ENCODE data around the gene OXLD1. TPM values are rescaled to one million over a fixed set of nuclear protein-coding genes. Genes with fewer than 3 reads are reported as not detected.

Gene OXLD1
- polyA plus RNA-seq, 1 of the 3 experiments (the other 2 are of a cell fraction), result 103 TPM

- TF ChIP-seq TAF1 (IDR thresholded peaks at IDR 0.05; ENCODE audit: borderline replicate concordance, low read depth, low read length) (peak; percentile 17; the same call in 1 of the 2 replicates), PBX3 (IDR thresholded peaks at IDR 0.05) (no peak)
- H3K9me2 ChIP-seq, result no peaks in the 10 kb centered on the region
- H3K4me1 ChIP-seq (ENCODE audit: control insufficient read depth in 1 of 2, insufficient read depth in 2 of 2, low read depth in 1 of 2, low read length in 1 of 2), result peaks cover 19 to 21% of the 10 kb centered on the region in 2 experiments; a peak in 3 of 4 replicates
- peaks cover 96% of the 10 kb centered on the region for H3K79me2 ChIP-seq (ENCODE audit: insufficient read depth)
- ChIA-PET CTCF (interaction anchor here (0.8 to 2.4 kb wide), 5 partner anchors 9 to 25 kb away, joined by 3 to 12 read pairs (median 5); no protein-coding TSS in a partner anchor), POLR2A (interaction anchor here (1.1 to 2.8 kb wide), 2 partner anchors 18 to 20 kb away, joined by 4 to 33 read pairs; partner anchors contain the start of gene MRPL12)
- peaks cover 18% of the 10 kb centered on the region for H3F3A ChIP-seq (replicated peaks; ENCODE audit: insufficient read depth)
- 11% methylated on average over 10 of the region's 12 CpGs for WGBS (ENCODE audit: low lambda C conversion rate)
- peak; percentile 28 for DNase-seq
- H3K9me3 ChIP-seq, result no peaks in the 10 kb centered on the region
- H3K4me2 ChIP-seq, result peak overlapping the region; percentile 100
- H2AFZ ChIP-seq (ENCODE audit: low read depth), result no peak overlapping the region
- peak overlapping the region in 1 of 2 experiments; percentile 91; a peak in 2 of 4 replicates for H3K27ac ChIP-seq (ENCODE audit: low read depth in 2 of 2, low read length in 1 of 2)
- peaks cover 57% of the 10 kb centered on the region for H4K20me1 ChIP-seq (ENCODE audit: insufficient read depth)
- peak overlapping the region; percentile 98 for H3K9ac ChIP-seq
- peak overlapping the region; percentile 94 to 99 for H3K4me3 ChIP-seq (ENCODE audit: low read depth in 2 of 2, low read length in 1 of 2)
- H3K27me3 ChIP-seq (ENCODE audit: insufficient read depth), result no peaks in the 10 kb centered on the region
- H3K36me3 ChIP-seq (replicated peaks in 1 of 2; ENCODE audit: control insufficient read depth in 1 of 2, insufficient read depth in 2 of 2, low read length in 1 of 2), result peaks cover 53 to 61% of the 10 kb centered on the region in 2 experiments
Measured at GRCh38 chr17:81685108-81685507, 18.7 kb upstream of the OXLD1 start.

GRCh38 chr17:81684442-81684911 is 18.1 kb upstream of the OXLD1 start:
- H4K20me1 ChIP-seq (ENCODE audit: insufficient read depth), result peaks cover 51% of the 10 kb centered on the region
- H3K27me3 ChIP-seq (ENCODE audit: insufficient read depth), result no peaks in the 10 kb centered on the region
- H3K9ac ChIP-seq, result peak overlapping the region; percentile 98
- WGBS (ENCODE audit: low lambda C conversion rate), result 3% methylated on average over 16 of the region's 16 CpGs
- peak overlapping the region; percentile 76 to 91 for H3K27ac ChIP-seq (ENCODE audit: low read depth in 2 of 2, low read length in 1 of 2)
- ChIA-PET CTCF (interaction anchor here (1.1 to 2.4 kb wide), 8 partner anchors 9 to 337 kb away, joined by 3 to 12 read pairs (median 4); partner anchors contain the start of gene MRPL12), POLR2A (interaction anchor here (1.0 to 2.8 kb wide), 9 partner anchors 9 to 148 kb away, joined by 4 to 33 read pairs (median 5); partner anchors contain the start of genes CCDC137, MCRIP1, MRPL12 and NPLOC4)
- H3K9me2 ChIP-seq, result no peaks in the 10 kb centered on the region
- H3F3A ChIP-seq (replicated peaks; ENCODE audit: insufficient read depth), result peaks cover 18% of the 10 kb centered on the region
- peak; percentile 23 for DNase-seq
- peak overlapping the region; percentile 100 for H3K4me2 ChIP-seq
- no peaks in the 10 kb centered on the region for H3K9me3 ChIP-seq
- H3K4me1 ChIP-seq (ENCODE audit: control insufficient read depth in 1 of 2, insufficient read depth in 2 of 2, low read depth in 1 of 2, low read length in 1 of 2), result peaks cover 19 to 21% of the 10 kb centered on the region in 2 experiments; a peak in 3 of 4 replicates
- peaks cover 95% of the 10 kb centered on the region for H3K79me2 ChIP-seq (ENCODE audit: insufficient read depth)
- H3K4me3 ChIP-seq (ENCODE audit: low read depth in 2 of 2, low read length in 1 of 2), result peak overlapping the region; percentile 94 to 99
- no peak overlapping the region for H2AFZ ChIP-seq (ENCODE audit: low read depth)
- peaks cover 51 to 58% of the 10 kb centered on the region in 2 experiments for H3K36me3 ChIP-seq (replicated peaks in 1 of 2; ENCODE audit: control insufficient read depth in 1 of 2, insufficient read depth in 2 of 2, low read length in 1 of 2)
- TF ChIP-seq USF1 (IDR thresholded peaks at IDR 0.05; ENCODE audit: borderline replicate concordance, low read depth), result no peak
- no peak for TF ChIP-seq USF2 (IDR thresholded peaks at IDR 0.05; ENCODE audit: borderline replicate concordance, low read depth, low read length)
- peak; percentile 88 for TF ChIP-seq MAX (IDR thresholded peaks at IDR 0.05; ENCODE audit: low read depth)
- no peak for TF ChIP-seq RFX5 (IDR thresholded peaks at IDR 0.05; ENCODE audit: low read length)
- no peak for TF ChIP-seq EP300 (IDR thresholded peaks at IDR 0.05; ENCODE audit: borderline replicate concordance in 1 of 2, low read depth in 1 of 2, low read length in 1 of 2)
- TF ChIP-seq EZH2phosphoT487 (IDR thresholded peaks at IDR 0.05; ENCODE audit: borderline replicate concordance, low read depth), result no peak
- TF ChIP-seq RXRA (IDR thresholded peaks at IDR 0.05; ENCODE audit: borderline replicate concordance, low read depth), result no peak
- TF ChIP-seq SIN3A (IDR thresholded peaks at IDR 0.05; ENCODE audit: borderline replicate concordance, low read depth, low read length), result 0 out of 2 replicates have a peak, but pooled peaks have one; percentile 37
- no peak for TF ChIP-seq YY1 (IDR thresholded peaks at IDR 0.05; ENCODE audit: low read depth)
- TF ChIP-seq PBX3 (IDR thresholded peaks at IDR 0.05), result no peak
- no peak for TF ChIP-seq TAF1 (IDR thresholded peaks at IDR 0.05; ENCODE audit: borderline replicate concordance, low read depth, low read length)
- no peak for TF ChIP-seq FOXM1 (IDR thresholded peaks at IDR 0.05; ENCODE audit: low read depth)
- no peak for TF ChIP-seq NRF1 (IDR thresholded peaks at IDR 0.05; ENCODE audit: low read depth, low read length)
- TF ChIP-seq RAD21 (IDR thresholded peaks at IDR 0.05; ENCODE audit: low read length), result no peak
- TF ChIP-seq GATA2 (CRISPR knock-in tag; IDR thresholded peaks at IDR 0.05), result no peak
- no peak for TF ChIP-seq RCOR1 (IDR thresholded peaks at IDR 0.05; ENCODE audit: low read length)
- no peak for TF ChIP-seq NFIC (IDR thresholded peaks at IDR 0.05; ENCODE audit: borderline replicate concordance)
- peak; percentile 76; the same call in 1 of the 2 replicates for TF ChIP-seq FOSL2 (IDR thresholded peaks at IDR 0.05; ENCODE audit: borderline replicate concordance, low read depth)
- TF ChIP-seq FOXJ3 (CRISPR knock-in tag; IDR thresholded peaks at IDR 0.05), result no peak
- TF ChIP-seq IRF3 (IDR thresholded peaks at IDR 0.05; ENCODE audit: low read depth, low read length), result no peak
- peak; percentile 83 for TF ChIP-seq MXI1 (IDR thresholded peaks at IDR 0.05; ENCODE audit: low read depth, low read length)
